Measurements from ENCODE around the gene PREB. TPM values are rescaled to one million over a fixed set of nuclear protein-coding genes. Genes with fewer than 3 reads are reported as not detected.
A peak's percentile ranks its signal among the peaks of the same experiment; 100 is the strongest.

The PREB gene
- total and polyA plus RNA-seq, 2 of the 13 experiments (the other 11 are each of a cell fraction or from before 2014, with no cell fraction given) = 112 to 192 TPM

DNA sequence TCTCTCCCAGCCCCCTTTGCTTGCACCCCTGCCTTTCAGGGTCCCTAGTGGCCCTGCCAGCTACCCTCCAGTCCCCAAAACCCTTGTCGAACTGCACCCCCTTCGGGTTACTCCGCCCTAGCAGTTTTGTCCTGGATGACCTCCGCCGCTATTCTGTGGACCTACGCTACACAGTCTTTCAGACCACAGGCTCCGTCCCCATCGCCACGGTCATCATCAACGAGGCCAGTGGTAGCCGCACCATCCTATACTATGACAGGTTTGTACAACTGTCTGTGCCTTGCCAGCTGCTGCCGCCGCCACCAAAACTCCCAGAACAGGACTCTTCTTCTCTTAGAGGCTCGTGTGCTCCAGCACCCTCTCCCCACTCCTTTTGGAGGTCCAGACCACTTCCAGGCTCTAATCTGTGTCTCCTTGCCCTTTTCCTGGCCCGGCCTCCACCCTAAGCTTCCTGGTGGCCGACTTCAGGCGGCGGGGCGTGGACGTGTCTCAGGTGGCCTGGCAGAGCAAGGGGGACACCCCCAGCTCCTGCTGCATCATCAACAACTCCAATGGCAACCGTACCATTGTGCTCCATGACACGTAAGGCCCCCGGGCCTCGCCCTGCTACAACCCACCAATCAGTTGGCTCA lies 40.0 kb downstream of the PREB start (continued):
- TF ChIP-seq, protein P1, sequence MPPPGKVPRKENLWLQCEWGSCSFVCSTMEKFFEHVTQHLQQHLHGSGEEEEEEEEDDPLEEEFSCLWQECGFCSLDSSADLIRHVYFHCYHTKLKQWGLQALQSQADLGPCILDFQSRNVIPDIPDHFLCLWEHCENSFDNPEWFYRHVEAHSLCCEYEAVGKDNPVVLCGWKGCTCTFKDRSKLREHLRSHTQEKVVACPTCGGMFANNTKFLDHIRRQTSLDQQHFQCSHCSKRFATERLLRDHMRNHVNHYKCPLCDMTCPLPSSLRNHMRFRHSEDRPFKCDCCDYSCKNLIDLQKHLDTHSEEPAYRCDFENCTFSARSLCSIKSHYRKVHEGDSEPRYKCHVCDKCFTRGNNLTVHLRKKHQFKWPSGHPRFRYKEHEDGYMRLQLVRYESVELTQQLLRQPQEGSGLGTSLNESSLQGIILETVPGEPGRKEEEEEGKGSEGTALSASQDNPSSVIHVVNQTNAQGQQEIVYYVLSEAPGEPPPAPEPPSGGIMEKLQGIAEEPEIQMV (CRISPR knock-in tag; IDR thresholded peaks at IDR 0.05; ENCODE audit: low read depth) = no peak
- TF ChIP-seq ZNF235 (CRISPR knock-in tag; IDR thresholded peaks at IDR 0.05; ENCODE audit: borderline replicate concordance) (peak; percentile 73; the same call in 1 of the 2 replicates), KAT8 (CRISPR knock-in tag; IDR thresholded peaks at IDR 0.05) (no peak), ATM (IDR thresholded peaks at IDR 0.05; ENCODE audit: borderline replicate concordance) (no peak)
- TF ChIP-seq, protein P2, sequence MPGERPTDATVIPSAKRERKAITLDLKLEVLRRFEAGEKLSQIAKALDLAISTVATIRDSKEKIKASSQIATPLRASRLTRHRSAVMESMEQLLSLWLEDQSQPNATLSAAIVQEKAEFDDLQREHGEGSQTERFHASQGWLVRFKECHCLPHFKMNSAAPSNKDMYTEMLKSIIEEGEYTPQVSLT (CRISPR knock-in tag; IDR thresholded peaks at IDR 0.05; ENCODE audit: borderline replicate concordance, low read depth) = 0 out of 2 replicates have a peak, but pooled peaks have one; percentile 59
- TF ChIP-seq, protein P3, sequence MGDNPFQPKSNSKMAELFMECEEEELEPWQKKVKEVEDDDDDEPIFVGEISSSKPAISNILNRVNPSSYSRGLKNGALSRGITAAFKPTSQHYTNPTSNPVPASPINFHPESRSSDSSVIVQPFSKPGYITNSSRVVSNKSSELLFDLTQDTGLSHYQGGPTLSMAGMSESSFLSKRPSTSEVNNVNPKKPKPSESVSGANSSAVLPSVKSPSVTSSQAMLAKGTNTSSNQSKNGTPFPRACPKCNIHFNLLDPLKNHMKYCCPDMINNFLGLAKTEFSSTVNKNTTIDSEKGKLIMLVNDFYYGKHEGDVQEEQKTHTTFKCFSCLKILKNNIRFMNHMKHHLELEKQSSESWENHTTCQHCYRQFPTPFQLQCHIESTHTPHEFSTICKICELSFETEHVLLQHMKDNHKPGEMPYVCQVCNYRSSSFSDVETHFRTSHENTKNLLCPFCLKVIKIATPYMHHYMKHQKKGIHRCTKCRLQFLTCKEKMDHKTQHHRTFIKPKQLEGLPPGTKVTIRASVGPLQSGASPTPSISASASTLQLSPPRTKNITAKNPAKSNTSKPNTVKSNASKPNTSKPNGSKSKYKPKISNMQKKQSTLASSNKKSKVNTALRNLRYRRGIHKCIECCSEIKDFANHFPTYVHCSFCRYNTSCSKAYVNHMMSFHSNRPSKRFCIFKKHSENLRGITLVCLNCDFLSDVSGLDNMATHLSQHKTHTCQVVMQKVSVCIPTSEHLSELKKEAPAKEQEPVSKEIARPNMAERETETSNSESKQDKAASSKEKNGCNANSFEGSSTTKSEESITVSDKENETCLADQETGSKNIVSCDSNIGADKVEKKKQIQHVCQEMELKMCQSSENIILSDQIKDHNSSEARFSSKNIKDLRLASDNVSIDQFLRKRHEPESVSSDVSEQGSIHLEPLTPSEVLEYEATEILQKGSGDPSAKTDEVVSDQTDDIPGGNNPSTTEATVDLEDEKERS (CRISPR knock-in tag; IDR thresholded peaks at IDR 0.05) = peak; percentile 3; the same call in 1 of the 2 replicates
- TF ChIP-seq, protein P4, sequence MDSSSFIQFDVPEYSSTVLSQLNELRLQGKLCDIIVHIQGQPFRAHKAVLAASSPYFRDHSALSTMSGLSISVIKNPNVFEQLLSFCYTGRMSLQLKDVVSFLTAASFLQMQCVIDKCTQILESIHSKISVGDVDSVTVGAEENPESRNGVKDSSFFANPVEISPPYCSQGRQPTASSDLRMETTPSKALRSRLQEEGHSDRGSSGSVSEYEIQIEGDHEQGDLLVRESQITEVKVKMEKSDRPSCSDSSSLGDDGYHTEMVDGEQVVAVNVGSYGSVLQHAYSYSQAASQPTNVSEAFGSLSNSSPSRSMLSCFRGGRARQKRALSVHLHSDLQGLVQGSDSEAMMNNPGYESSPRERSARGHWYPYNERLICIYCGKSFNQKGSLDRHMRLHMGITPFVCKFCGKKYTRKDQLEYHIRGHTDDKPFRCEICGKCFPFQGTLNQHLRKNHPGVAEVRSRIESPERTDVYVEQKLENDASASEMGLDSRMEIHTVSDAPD (CRISPR knock-in tag; IDR thresholded peaks at IDR 0.05) = 0 out of 2 replicates have a peak, but pooled peaks have one; percentile 14

Data from HepG2 (cell line).